ENCODE measurements around the gene HOMER3. TPM values are rescaled to one million over a fixed set of nuclear protein-coding genes. Genes with fewer than 3 reads are reported as not detected.

Gene HOMER3
- total RNA-seq, 1 donor from 2014 or later, result 28.2 TPM

DNA sequence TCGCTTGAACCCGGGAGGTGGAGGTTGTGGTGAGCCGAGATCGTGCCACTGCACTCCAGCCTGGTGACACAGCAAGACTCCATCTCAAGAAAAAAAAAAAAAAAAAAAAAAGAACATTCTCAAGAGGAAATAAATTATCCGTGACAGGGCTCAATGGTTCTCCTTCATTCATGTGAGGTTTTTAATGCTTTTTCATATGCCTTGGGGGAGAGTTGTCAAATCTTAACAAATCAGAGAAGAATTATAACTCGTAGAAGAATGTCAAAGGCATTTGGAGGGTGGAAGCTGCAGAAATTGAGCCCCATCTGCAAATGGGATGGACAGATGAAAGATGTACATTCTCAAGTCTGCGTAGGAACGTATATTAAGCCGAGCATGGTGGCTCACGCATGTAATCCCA lies 34.9 kb upstream of the HOMER3 start:
- TF ChIP-seq, protein P1, sequence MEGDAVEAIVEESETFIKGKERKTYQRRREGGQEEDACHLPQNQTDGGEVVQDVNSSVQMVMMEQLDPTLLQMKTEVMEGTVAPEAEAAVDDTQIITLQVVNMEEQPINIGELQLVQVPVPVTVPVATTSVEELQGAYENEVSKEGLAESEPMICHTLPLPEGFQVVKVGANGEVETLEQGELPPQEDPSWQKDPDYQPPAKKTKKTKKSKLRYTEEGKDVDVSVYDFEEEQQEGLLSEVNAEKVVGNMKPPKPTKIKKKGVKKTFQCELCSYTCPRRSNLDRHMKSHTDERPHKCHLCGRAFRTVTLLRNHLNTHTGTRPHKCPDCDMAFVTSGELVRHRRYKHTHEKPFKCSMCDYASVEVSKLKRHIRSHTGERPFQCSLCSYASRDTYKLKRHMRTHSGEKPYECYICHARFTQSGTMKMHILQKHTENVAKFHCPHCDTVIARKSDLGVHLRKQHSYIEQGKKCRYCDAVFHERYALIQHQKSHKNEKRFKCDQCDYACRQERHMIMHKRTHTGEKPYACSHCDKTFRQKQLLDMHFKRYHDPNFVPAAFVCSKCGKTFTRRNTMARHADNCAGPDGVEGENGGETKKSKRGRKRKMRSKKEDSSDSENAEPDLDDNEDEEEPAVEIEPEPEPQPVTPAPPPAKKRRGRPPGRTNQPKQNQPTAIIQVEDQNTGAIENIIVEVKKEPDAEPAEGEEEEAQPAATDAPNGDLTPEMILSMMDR (IDR thresholded peaks at IDR 0.05), result no peak
- TF ChIP-seq EZH2phosphoT487 (IDR thresholded peaks at IDR 0.05), result no peak
- TF ChIP-seq EZH2 (IDR thresholded peaks at IDR 0.05), result no peak
- no peaks in the 10 kb centered on the region for H3K4me1 ChIP-seq
- no peak overlapping the region for H3K27ac ChIP-seq
- H3K79me2 ChIP-seq (ENCODE audit: low read depth), result no peaks in the 10 kb centered on the region
- no peak overlapping the region for H3K27ac Mint-ChIP-seq
- H3K4me3 Mint-ChIP-seq, result no peak overlapping the region
- no peaks in the 10 kb centered on the region for H3K36me3 ChIP-seq
- H3F3A ChIP-seq (ENCODE audit: low read depth), result peaks cover 7% of the 10 kb centered on the region
- no peak overlapping the region for H3K9ac ChIP-seq
- no peaks in the 10 kb centered on the region for H3K9me3 ChIP-seq (ENCODE audit: low read depth)
- peaks cover 18% of the 10 kb centered on the region for H3K4me1 Mint-ChIP-seq
- H3K4me3 ChIP-seq, result no peak overlapping the region
- no peak overlapping the region for H2AFZ ChIP-seq (replicated peaks)
- no peaks in the 10 kb centered on the region for H4K20me1 ChIP-seq (ENCODE audit: low read depth)
- no peak overlapping the region for H3K4me2 ChIP-seq
- H3K27me3 ChIP-seq, result peaks cover 2% of the 10 kb centered on the region
- H3K9me3 Mint-ChIP-seq, result no peaks in the 10 kb centered on the region
- H3K36me3 Mint-ChIP-seq, result no peaks in the 10 kb centered on the region
- DNase-seq (ENCODE audit: low spot score), result no peak
- peaks cover 12% of the 10 kb centered on the region for H3K27me3 Mint-ChIP-seq (ENCODE audit: insufficient read depth, low read depth)

DNA sequence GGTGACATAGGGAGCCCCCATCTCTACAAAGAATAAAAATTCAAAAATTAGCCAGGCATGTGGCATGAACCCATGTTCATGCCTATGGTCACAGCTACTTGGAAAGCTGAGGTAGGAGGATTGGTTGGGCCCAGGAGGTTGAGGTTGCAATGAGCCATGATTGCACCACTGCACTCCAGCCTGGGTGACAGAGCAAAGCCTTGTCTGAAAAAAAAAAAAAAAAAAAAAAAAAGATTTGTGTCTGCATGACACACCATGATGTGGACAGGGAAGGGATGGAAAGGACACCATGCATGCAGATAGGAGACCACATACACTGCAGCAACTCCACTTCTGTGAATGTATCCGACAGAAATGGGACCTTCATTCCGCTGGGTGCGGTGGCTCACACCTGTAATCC lies 34.0 kb upstream of the HOMER3 start:
- TF ChIP-seq EZH2 (IDR thresholded peaks at IDR 0.05) (no peak), EZH2phosphoT487 (IDR thresholded peaks at IDR 0.05) (no peak)
- TF ChIP-seq, protein P1 (IDR thresholded peaks at IDR 0.05), result no peak

DNA sequence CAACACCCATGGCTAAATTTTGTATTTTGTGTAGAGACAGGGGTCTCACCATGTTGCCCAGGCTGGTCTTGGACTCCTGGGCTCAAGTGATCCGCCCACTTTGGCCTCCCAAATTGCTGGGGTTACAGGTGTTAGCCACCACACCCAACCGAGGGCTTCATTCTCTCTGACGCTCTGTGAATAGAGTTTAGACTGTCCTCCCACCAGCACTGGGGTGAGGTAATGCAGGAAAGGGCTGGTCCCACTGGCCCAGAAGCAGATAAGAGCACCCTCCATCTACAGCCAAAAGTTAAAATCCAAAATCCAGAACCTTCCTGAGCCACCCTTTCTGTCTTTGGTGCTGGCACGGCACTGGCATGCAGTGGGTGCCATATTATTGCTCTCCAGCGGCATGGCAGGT lies 31.8 kb upstream of the HOMER3 start:
- H3K9me3 Mint-ChIP-seq, result no peaks in the 10 kb centered on the region
- no peak overlapping the region for H3K4me3 ChIP-seq
- H2AFZ ChIP-seq (replicated peaks), result no peak overlapping the region
- H3K4me1 Mint-ChIP-seq, result peaks cover 3% of the 10 kb centered on the region
- H3K27me3 ChIP-seq, result no peaks in the 10 kb centered on the region
- peaks cover 2% of the 10 kb centered on the region for H3F3A ChIP-seq (ENCODE audit: low read depth)
- no peaks in the 10 kb centered on the region for H3K36me3 Mint-ChIP-seq
- no peaks in the 10 kb centered on the region for H3K79me2 ChIP-seq (ENCODE audit: low read depth)
- H3K4me1 ChIP-seq, result no peaks in the 10 kb centered on the region
- peak overlapping the region; percentile 79 for H3K27ac Mint-ChIP-seq
- H3K36me3 ChIP-seq, result no peaks in the 10 kb centered on the region
- DNase-seq (ENCODE audit: low spot score), result no peak
- H3K9ac ChIP-seq, result no peak overlapping the region
- H3K4me2 ChIP-seq, result no peak overlapping the region
- H4K20me1 ChIP-seq (ENCODE audit: low read depth), result no peaks in the 10 kb centered on the region
- peaks cover 5% of the 10 kb centered on the region for H3K27me3 Mint-ChIP-seq (ENCODE audit: insufficient read depth, low read depth)
- no peak for TF ChIP-seq EZH2phosphoT487 (IDR thresholded peaks at IDR 0.05)
- TF ChIP-seq, protein P1 (IDR thresholded peaks at IDR 0.05), result no peak
- no peak for TF ChIP-seq EZH2 (IDR thresholded peaks at IDR 0.05)
- H3K9me3 ChIP-seq (ENCODE audit: low read depth), result no peaks in the 10 kb centered on the region
- H3K27ac ChIP-seq, result no peak overlapping the region
- H3K4me3 Mint-ChIP-seq, result no peak overlapping the region

More for the DNA sequence above, 34.0 kb upstream of the HOMER3 start:
- no peak overlapping the region for H3K4me3 Mint-ChIP-seq
- Histone ChIP-seq H3K27me3 (no peaks in the 10 kb centered on the region), H3K27ac (no peak overlapping the region), H2AFZ (replicated peaks) (no peak overlapping the region), H3K79me2 (ENCODE audit: low read depth) (no peaks in the 10 kb centered on the region), H3K4me1 (no peaks in the 10 kb centered on the region), H3F3A (ENCODE audit: low read depth) (peaks cover 7% of the 10 kb centered on the region), H3K36me3 (no peaks in the 10 kb centered on the region), H4K20me1 (ENCODE audit: low read depth) (no peaks in the 10 kb centered on the region), H3K9me3 (ENCODE audit: low read depth) (no peaks in the 10 kb centered on the region), H3K9ac (no peak overlapping the region), H3K4me2 (no peak overlapping the region), H3K4me3 (no peak overlapping the region)
- no peak for DNase-seq (ENCODE audit: low spot score)
- H3K27ac Mint-ChIP-seq, result no peak overlapping the region
- peaks cover 11% of the 10 kb centered on the region for H3K4me1 Mint-ChIP-seq
- peaks cover 12% of the 10 kb centered on the region for H3K27me3 Mint-ChIP-seq (ENCODE audit: insufficient read depth, low read depth)
- H3K36me3 Mint-ChIP-seq, result no peaks in the 10 kb centered on the region
- no peaks in the 10 kb centered on the region for H3K9me3 Mint-ChIP-seq
